Ovary (tissue), 9 donors: Measurements from ENCODE around the gene SECISBP2L. TPM values are rescaled to one million over a fixed set of nuclear protein-coding genes. Genes with fewer than 3 reads are reported as not detected.

Experiments
- DNase-seq, 5 donors: peaks; one replicate each; pipeline ENCODE4 v3.0.0-alpha.2; 2019 to 2020
- H3K27ac ChIP-seq, 2 donors: fragments of 200-600 bp; one replicate each; pipeline versions ENCODE4 v1.5.1 to v1.8.0; 2019 to 2022
- H3K27me3 ChIP-seq: fragments of 200-600 bp; one replicate; pipeline ENCODE4 v1.8.0; 2022
- H3K36me3 ChIP-seq: fragments of 200-600 bp; sonication (generic); one replicate; pipeline ENCODE4 v1.5.1; 2019
- H3K4me1 ChIP-seq: one replicate; pipeline ENCODE4 v1.8.1; 2013; ENCODE audit warnings: mild to moderate bottlenecking, moderate library complexity; ENCODE audit not compliant: insufficient read depth
- H3K4me3 ChIP-seq: fragments of 200-600 bp; sonication (generic); one replicate; pipeline ENCODE4 v1.5.1; 2017
- H3K9me3 ChIP-seq, 2 donors: fragments of 200-600 bp in 1 of 2; sonication (generic) in 1 of 2; one replicate each; pipeline versions ENCODE4 v1.5.1 to v1.8.1; 2013 to 2019; ENCODE audit warnings: mild to moderate bottlenecking in 1 of 2, moderate library complexity in 1 of 2
- EP300 ChIP-seq: sonication (generic); formaldehyde crosslinking; IDR thresholded peaks from one replicate; pipeline ENCODE4 v1.6.1; 2017; ENCODE audit warnings: antibody characterized with exemption
- POLR2A ChIP-seq: fragments of 450-650 bp; IDR thresholded peaks from one replicate; pipeline ENCODE4 v1.6.1; 2017; ENCODE audit warnings: antibody characterized with exemption, mild to moderate bottlenecking, moderate library complexity
- WGBS, 3 donors: extraction: QIAGEN DNeasy Blood & Tissue Kit in 1 of 3; methylation state at CpG; one replicate each; pipeline versions ENCODE4 v1.1.5 to v1.1.7; 2013 to 2017; 5-methylcytosine and 5-hydroxymethylcytosine counted together
- intact Hi-C, 4 donors: fragments of 100-400 bp; cut with DNase I; formaldehyde crosslinking; loops; one replicate each; pipeline versions ENCODE4 v1.11.0 to v1.15.1; 2022 to 2023
- polyA plus RNA-seq, 2 donors: library from polyadenylated mRNA; stranded (reverse); fragments of 200-250 nt in 1 of 2; fragments of 350-450 nt in 1 of 2; fragmentation: Illumina TruSeq in 1 of 2; extraction: RNeasy Lipid Tissue Mini Kit (QIAGEN cat#74804) in 1 of 2; gene quantifications; one replicate each; pipeline ENCODE4 v1.2.3, GENCODE V29; 2013 to 2014
- total RNA-seq, 7 donors: library from RNA; depleted of rRNA in 2 of 7; stranded (reverse); fragments of >200 nt in 2 of 7; fragmentation: NEBNext Ultra II Directional in 3 of 7; extraction: Animal tissue kit (Norgen Biotek cat#: 25700) in 3 of 7; gene quantifications; one replicate each; pipeline versions ENCODE4 v1.1.0 to v1.2.4, GENCODE V29; 2016 to 2023
- TF ChIP-seq, protein P1 (sequence below), 3 donors: fragments of 450-650 bp in 2 of 3; fragments of 200-600 bp in 1 of 3; IDR thresholded peaks; one replicate each; pipeline versions ENCODE4 v1.5.1 to v1.8.0; 2016 to 2022; ENCODE audit warnings: antibody characterized with exemption in 3 of 3, mild to moderate bottlenecking in 1 of 3
- donor health status: DM: no; HTN: no; CAD: no; lungs with moderate emphysema.
- donor health status: DM: no; HTN: no; CAD: no.
- donor health status: Bipolar disorder and iron deficiency.
- donor health status: DM: yes; HTN: yes; CAD: no.
- donor health status: DM: no; HTN: no; CAD: no.
- donor health status: DM: yes; HTN: yes; CAD: no.

SECISBP2L gene
- total and polyA plus RNA-seq, 9 donors, result 13.1 to 47.0 (median 37.9) TPM

DNA sequence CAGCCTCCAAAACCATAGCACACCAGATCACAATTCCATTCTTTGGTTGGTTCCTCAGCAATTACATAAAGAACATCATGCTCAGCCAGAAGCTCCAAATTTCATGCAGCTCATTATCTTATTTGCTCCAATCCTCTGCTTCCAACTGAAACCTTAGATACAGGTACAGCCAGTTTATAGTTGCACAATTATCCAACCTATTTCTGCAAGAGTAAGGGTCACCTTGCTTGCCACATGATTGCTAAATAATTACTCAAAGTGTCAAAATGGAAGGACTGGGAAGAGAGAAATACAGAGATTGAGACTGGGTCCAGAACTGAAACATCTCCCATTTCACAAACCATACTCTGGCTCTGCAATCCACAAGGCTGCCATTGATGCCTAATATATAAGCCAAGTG is 59.1 kb downstream of the SECISBP2L start:
- Histone ChIP-seq H3K9me3 (no peaks in the 10 kb centered on the region), H3K27me3 (no peaks in the 10 kb centered on the region), H3K27ac (no peak overlapping the region), H3K36me3 (no peaks in the 10 kb centered on the region), H3K4me1 (peaks cover 4% of the 10 kb centered on the region), H3K4me3 (no peak overlapping the region)
- TF ChIP-seq, protein P1, sequence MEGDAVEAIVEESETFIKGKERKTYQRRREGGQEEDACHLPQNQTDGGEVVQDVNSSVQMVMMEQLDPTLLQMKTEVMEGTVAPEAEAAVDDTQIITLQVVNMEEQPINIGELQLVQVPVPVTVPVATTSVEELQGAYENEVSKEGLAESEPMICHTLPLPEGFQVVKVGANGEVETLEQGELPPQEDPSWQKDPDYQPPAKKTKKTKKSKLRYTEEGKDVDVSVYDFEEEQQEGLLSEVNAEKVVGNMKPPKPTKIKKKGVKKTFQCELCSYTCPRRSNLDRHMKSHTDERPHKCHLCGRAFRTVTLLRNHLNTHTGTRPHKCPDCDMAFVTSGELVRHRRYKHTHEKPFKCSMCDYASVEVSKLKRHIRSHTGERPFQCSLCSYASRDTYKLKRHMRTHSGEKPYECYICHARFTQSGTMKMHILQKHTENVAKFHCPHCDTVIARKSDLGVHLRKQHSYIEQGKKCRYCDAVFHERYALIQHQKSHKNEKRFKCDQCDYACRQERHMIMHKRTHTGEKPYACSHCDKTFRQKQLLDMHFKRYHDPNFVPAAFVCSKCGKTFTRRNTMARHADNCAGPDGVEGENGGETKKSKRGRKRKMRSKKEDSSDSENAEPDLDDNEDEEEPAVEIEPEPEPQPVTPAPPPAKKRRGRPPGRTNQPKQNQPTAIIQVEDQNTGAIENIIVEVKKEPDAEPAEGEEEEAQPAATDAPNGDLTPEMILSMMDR (IDR thresholded peaks at IDR 0.05), result no peak
- TF ChIP-seq POLR2A (no peak), EP300 (no peak)
- DNase-seq, result no peak
- intact Hi-C loops, result no loop called here

DNA sequence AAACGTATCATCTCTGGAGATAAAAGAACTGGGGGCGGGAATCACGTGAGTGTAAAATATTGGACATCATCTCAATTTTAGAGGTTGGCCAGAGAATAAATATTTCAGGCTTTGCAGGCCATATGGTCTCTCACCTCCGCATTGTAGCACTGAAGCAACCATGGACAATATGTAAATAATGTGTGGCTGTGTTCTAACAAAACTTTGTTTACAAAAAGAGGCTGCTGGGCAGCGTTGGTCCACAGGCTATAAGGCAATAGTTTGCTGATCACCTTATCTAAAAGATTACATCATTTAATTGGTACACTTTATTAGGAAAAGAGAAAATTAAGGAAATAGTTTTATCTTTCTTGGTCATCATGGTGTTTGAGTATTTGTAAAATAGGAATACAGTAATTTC is 60.0 kb downstream of the SECISBP2L start:
- TF ChIP-seq POLR2A (no peak), EP300 (no peak)
- TF ChIP-seq, protein P1 (IDR thresholded peaks at IDR 0.05), result no peak
- Histone ChIP-seq H3K36me3 (no peaks in the 10 kb centered on the region), H3K9me3 (no peaks in the 10 kb centered on the region), H3K27ac (no peak overlapping the region), H3K27me3 (no peaks in the 10 kb centered on the region), H3K4me3 (no peak overlapping the region), H3K4me1 (peaks cover 4% of the 10 kb centered on the region)
- intact Hi-C loops, result no loop called here
- 29 to 48% (median 33%) methylated on average over 5 of the region's 5 CpGs for WGBS, 3 donors
- DNase-seq, result no peak

DNA sequence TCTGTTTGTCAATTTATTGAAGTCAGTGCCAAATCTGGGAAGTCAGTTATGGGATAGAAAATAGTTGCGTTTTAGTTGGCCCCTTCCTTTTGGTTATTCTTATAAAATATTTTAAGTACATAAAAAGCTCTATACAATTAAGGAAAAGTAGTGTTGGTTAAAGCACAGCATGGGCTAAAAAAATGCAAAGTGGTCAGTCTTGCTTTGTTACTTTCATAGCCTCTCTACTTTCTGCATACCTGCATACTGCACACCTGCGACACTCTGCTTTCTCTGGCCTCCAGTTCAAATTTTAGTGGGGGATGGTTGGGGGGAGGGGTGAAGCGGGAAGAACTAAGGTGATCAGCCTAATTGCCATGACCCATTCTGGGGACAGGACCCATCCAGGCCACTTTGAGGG is 60.7 kb downstream of the SECISBP2L start:
- 67 to 74% (median 72%) methylated on average over 3 of the region's 3 CpGs for WGBS, 3 donors
- H3K36me3 ChIP-seq, result no peaks in the 10 kb centered on the region
- no peaks in the 10 kb centered on the region for H3K9me3 ChIP-seq
- TF ChIP-seq EP300 (no peak), POLR2A (no peak)
- TF ChIP-seq, protein P1 (IDR thresholded peaks at IDR 0.05), result no peak
- H3K27ac ChIP-seq, result no peak overlapping the region
- intact Hi-C loops, result no loop called here
- no peak overlapping the region for H3K4me3 ChIP-seq
- no peak for DNase-seq
- peaks cover 4% of the 10 kb centered on the region for H3K4me1 ChIP-seq
- H3K27me3 ChIP-seq, result no peaks in the 10 kb centered on the region

DNA sequence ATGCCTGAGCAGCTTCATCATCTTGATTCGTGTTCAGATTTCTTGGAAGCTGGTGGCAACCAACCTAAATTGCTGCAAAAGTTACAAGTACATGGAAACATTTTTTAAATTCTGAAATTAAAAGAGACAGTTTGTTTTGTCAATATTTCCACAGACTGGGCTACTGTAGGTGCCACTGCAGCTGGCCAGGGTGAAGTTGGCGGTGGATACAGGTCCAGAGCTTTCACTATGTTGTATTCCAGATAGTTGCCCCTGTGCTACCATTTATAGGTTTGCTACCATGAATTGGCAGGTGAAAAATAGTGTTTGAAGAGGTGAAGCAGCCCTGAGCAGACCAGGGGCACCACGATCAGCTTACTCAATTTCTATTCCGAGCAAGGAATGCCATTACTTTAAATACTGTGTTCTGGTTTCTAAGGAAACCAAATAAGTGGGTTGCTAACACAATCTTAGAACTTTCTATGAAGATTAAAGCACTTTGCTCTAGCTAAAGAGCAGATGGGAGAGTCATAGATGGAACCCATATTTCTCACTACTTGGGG is 61.4 kb downstream of the SECISBP2L start:
- intact Hi-C loops, result no loop called here
- Histone ChIP-seq H3K27me3 (no peaks in the 10 kb centered on the region), H3K4me1 (peaks cover 4% of the 10 kb centered on the region), H3K9me3 (no peaks in the 10 kb centered on the region), H3K27ac (no peak overlapping the region), H3K4me3 (no peak overlapping the region), H3K36me3 (no peaks in the 10 kb centered on the region)
- TF ChIP-seq EP300 (no peak), POLR2A (no peak)
- TF ChIP-seq, protein P1 (IDR thresholded peaks at IDR 0.05), result no peak
- 25 to 30% (median 29%) methylated on average over 4 of the region's 4 CpGs for WGBS, 3 donors
- DNase-seq, result no peak
